SK-N-SH treated with all-trans-retinoic acid at 6 μM for 48 hours (cell line): Measurements from ENCODE around the gene CD200R1L.

Source experiments
- RARB ChIP-seq: fragments of 250-450 bp; sonication (Bioruptor Pico); IDR thresholded peaks from 2 replicates; pipeline ENCODE4 v1.8.0; 2021; ENCODE audit warnings: mild to moderate bottlenecking, moderate library complexity
- ZFP30 ChIP-seq: fragments of 450-650 bp; formaldehyde crosslinking; IDR thresholded peaks from 2 replicates; pipeline ENCODE4 v1.5.0; 2022; ENCODE audit warnings: mild to moderate bottlenecking, moderate library complexity
- ZNF70 ChIP-seq: fragments of 450-650 bp; formaldehyde crosslinking; IDR thresholded peaks from 2 replicates; pipeline ENCODE4 v1.5.0; 2020; ENCODE audit warnings: mild to moderate bottlenecking, moderate library complexity
- TF ChIP-seq, protein P1 (sequence below): fragments of 250-450 bp; sonication (Bioruptor Pico); IDR thresholded peaks from 2 replicates; pipeline ENCODE4 v1.5.1; 2020; ENCODE audit warnings: low read depth, mild to moderate bottlenecking, moderate library complexity
- TF ChIP-seq, protein P2 (sequence below): fragments of 250-450 bp; sonication (Bioruptor Pico); IDR thresholded peaks from 2 replicates; pipeline ENCODE4 v1.8.0; 2021; ENCODE audit warnings: low read depth, mild to moderate bottlenecking, moderate library complexity, borderline replicate concordance

DNA sequence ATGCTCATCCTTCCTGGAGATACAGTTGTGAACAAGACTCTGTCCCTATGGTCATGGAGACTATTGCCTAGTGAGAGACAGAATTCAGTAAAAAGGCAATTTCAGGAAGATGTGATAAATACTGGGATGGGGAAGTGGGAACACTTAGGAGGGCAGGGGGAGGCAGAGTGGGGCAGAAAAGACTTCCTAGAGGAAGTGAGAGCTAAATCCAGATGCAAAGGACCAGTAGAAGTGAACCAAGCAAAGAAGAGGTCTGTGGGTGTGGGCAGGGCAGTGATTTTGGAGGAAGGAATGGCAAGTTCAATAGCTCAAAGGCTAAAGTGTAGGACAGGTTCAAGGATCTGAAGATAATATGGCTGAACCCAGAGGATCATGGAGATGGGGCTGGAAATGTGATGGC, 68.9 kb downstream of the CD200R1L start:
- TF ChIP-seq RARB (CRISPR knock-in tag) (no peak), ZNF70 (no peak), ZFP30 (CRISPR knock-in tag) (no peak)
- TF ChIP-seq, protein P1, sequence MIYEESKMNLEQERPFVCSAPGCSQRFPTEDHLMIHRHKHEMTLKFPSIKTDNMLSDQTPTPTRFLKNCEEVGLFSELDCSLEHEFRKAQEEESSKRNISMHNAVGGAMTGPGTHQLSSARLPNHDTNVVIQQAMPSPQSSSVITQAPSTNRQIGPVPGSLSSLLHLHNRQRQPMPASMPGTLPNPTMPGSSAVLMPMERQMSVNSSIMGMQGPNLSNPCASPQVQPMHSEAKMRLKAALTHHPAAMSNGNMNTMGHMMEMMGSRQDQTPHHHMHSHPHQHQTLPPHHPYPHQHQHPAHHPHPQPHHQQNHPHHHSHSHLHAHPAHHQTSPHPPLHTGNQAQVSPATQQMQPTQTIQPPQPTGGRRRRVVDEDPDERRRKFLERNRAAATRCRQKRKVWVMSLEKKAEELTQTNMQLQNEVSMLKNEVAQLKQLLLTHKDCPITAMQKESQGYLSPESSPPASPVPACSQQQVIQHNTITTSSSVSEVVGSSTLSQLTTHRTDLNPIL (CRISPR knock-in tag) = no peak
- TF ChIP-seq, protein P2, sequence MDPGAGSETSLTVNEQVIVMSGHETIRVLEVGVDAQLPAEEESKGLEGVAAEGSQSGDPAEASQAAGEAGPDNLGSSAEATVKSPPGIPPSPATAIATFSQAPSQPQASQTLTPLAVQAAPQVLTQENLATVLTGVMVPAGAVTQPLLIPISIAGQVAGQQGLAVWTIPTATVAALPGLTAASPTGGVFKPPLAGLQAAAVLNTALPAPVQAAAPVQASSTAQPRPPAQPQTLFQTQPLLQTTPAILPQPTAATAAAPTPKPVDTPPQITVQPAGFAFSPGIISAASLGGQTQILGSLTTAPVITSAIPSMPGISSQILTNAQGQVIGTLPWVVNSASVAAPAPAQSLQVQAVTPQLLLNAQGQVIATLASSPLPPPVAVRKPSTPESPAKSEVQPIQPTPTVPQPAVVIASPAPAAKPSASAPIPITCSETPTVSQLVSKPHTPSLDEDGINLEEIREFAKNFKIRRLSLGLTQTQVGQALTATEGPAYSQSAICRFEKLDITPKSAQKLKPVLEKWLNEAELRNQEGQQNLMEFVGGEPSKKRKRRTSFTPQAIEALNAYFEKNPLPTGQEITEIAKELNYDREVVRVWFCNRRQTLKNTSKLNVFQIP = no peak
